HepG2 (cell line): ENCODE results near the gene BLID. TPM values are rescaled to one million over a fixed set of nuclear protein-coding genes. Genes with fewer than 3 reads are reported as not detected.

Experiments used
- BHLHE40 ChIP-seq: IDR thresholded peaks from 2 replicates; pipeline ENCODE4 v1.6.1; 2011; ENCODE audit warnings: low read length, improper control_type of control experiment
- DPF2 ChIP-seq: sonication (generic); formaldehyde crosslinking; IDR thresholded peaks from 2 replicates; pipeline ENCODE4 v1.4.0; 2020; ENCODE audit warnings: mild to moderate bottlenecking, low read depth, missing genetic modification reagents, borderline replicate concordance
- HIVEP1 ChIP-seq: sonication (generic); formaldehyde crosslinking; IDR thresholded peaks from 2 replicates; pipeline ENCODE4 v1.4.0; 2020; ENCODE audit warnings: mild to moderate bottlenecking, missing genetic modification reagents
- JDP2 ChIP-seq: sonication (generic); formaldehyde crosslinking; IDR thresholded peaks from 2 replicates; pipeline ENCODE4 v1.8.1; 2022; ENCODE audit warnings: missing genetic modification reagents, borderline replicate concordance
- MXI1 ChIP-seq: IDR thresholded peaks from 3 replicates; pipeline ENCODE4 v1.6.1; 2012; ENCODE audit warnings: low read depth, low read length, inconsistent platforms, borderline replicate concordance
- NFRKB ChIP-seq: fragments of 450-650 bp; IDR thresholded peaks from 2 replicates; pipeline ENCODE4 v1.6.1; 2017
- NR3C1 ChIP-seq: sonication (generic); formaldehyde crosslinking; IDR thresholded peaks from 2 replicates; pipeline ENCODE4 v1.4.0; 2020; ENCODE audit warnings: missing genetic modification reagents
- RFXAP ChIP-seq: sonication (generic); formaldehyde crosslinking; IDR thresholded peaks from 2 replicates; pipeline ENCODE4 v1.4.0; 2020; ENCODE audit warnings: missing genetic modification reagents, borderline replicate concordance
- SRSF1 ChIP-seq: fragments of 200-400 bp; formaldehyde crosslinking; optimal IDR thresholded peaks from 2 replicates; pipeline ENCODE3; 2017; ENCODE audit warnings: mild to moderate bottlenecking, low read depth, low read length, moderate library complexity
- ZNF367 ChIP-seq: sonication (generic); formaldehyde crosslinking; IDR thresholded peaks from 2 replicates; pipeline ENCODE4 v1.4.0; 2020; ENCODE audit warnings: missing genetic modification reagents, borderline replicate concordance
- ZNF550 ChIP-seq: sonication (generic); formaldehyde crosslinking; IDR thresholded peaks from 2 replicates; pipeline ENCODE4 v1.4.0; 2020; ENCODE audit warnings: mild to moderate bottlenecking, missing genetic modification reagents, borderline replicate concordance
- ZNF841 ChIP-seq: sonication (generic); formaldehyde crosslinking; IDR thresholded peaks from 2 replicates; pipeline ENCODE4 v1.8.1; 2023; ENCODE audit warnings: missing genetic modification reagents, borderline replicate concordance
- ZSCAN20 ChIP-seq: sonication (generic); formaldehyde crosslinking; IDR thresholded peaks from 2 replicates; pipeline ENCODE4 v1.4.0; 2020; ENCODE audit warnings: missing genetic modification reagents, mild to moderate bottlenecking, borderline replicate concordance
- polyA plus RNA-seq, 8 experiments: library from polyadenylated mRNA; depleted of rRNA in 3 of 8; stranded (reverse) in 7 of 8; unstranded in 1 of 8; fragments of >200 nt; fragmentation: Illumina TruSeq in 4 of 8; extraction: Trizol in 4 of 8; gene quantifications; 2 replicates each; pipeline versions ENCODE4 v1.2.1 to v1.2.3, GENCODE V29; 2011 to 2016; ENCODE audit warnings: low read depth in 4 of 8, missing spikeins in 1 of 8, mixed read lengths in 1 of 8; ENCODE audit not compliant: insufficient read depth in 1 of 8
- total RNA-seq, 5 experiments: library from RNA; depleted of rRNA; stranded (reverse); fragments of >200 nt; fragmentation: Illumina TruSeq; extraction: Trizol; gene quantifications; 2 replicates each; pipeline ENCODE4 v1.2.3, GENCODE V29; 2016; ENCODE audit warnings: low read depth in 1 of 5
- TF ChIP-seq, protein P1 (sequence below): sonication (generic); formaldehyde crosslinking; IDR thresholded peaks from 2 replicates; pipeline ENCODE4 v1.4.0; 2020; ENCODE audit warnings: missing genetic modification reagents, borderline replicate concordance
- TF ChIP-seq, protein P2 (sequence below): sonication (generic); formaldehyde crosslinking; IDR thresholded peaks from 2 replicates; pipeline ENCODE4 v1.5.0; 2020; ENCODE audit warnings: mild to moderate bottlenecking, missing genetic modification reagents
- TF ChIP-seq, protein P3 (sequence below): sonication (generic); formaldehyde crosslinking; IDR thresholded peaks from 2 replicates; pipeline ENCODE4 v1.5.1; 2020; ENCODE audit warnings: mild to moderate bottlenecking, missing genetic modification reagents, moderate library complexity

BLID gene
- total and polyA plus RNA-seq, 2 of the 13 experiments (the other 11 are each of a cell fraction or from before 2014, with no cell fraction given): not detected

DNA sequence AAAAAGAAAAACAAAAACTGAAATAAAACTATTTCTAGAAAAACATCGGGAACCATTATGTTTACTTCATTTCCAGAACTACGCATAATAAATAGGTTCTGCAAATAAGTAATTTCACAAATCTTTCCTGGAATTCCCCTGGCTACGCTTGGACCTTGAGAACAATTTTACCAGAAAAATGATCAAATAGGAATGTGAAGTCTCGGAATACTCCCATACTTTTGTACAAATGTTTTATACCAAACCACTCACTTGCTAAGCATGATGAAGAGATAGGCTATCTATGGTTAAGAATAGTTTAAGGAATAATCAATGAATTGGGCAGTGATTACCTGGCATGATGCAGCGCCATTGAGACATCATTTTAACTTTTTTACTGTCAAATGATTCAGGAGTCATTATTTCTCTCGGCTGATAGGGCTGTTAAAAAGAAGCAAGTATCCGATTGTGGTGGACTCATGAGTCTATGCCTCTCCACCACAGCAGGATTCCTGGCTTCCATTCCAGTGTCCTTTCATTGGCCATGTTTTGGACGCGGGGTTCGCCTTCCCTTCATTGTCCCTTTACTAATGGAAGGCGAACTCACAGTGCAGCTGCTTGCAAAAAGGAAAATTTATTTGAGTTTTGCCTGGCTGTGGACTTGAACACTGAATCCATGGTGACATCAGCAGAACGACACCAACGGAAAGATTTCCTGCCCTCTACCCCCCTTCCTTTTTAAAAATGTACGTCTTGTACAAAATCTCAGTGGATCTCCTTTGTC, 39.9 kb upstream of the BLID start (continued):
- TF ChIP-seq, protein P1, sequence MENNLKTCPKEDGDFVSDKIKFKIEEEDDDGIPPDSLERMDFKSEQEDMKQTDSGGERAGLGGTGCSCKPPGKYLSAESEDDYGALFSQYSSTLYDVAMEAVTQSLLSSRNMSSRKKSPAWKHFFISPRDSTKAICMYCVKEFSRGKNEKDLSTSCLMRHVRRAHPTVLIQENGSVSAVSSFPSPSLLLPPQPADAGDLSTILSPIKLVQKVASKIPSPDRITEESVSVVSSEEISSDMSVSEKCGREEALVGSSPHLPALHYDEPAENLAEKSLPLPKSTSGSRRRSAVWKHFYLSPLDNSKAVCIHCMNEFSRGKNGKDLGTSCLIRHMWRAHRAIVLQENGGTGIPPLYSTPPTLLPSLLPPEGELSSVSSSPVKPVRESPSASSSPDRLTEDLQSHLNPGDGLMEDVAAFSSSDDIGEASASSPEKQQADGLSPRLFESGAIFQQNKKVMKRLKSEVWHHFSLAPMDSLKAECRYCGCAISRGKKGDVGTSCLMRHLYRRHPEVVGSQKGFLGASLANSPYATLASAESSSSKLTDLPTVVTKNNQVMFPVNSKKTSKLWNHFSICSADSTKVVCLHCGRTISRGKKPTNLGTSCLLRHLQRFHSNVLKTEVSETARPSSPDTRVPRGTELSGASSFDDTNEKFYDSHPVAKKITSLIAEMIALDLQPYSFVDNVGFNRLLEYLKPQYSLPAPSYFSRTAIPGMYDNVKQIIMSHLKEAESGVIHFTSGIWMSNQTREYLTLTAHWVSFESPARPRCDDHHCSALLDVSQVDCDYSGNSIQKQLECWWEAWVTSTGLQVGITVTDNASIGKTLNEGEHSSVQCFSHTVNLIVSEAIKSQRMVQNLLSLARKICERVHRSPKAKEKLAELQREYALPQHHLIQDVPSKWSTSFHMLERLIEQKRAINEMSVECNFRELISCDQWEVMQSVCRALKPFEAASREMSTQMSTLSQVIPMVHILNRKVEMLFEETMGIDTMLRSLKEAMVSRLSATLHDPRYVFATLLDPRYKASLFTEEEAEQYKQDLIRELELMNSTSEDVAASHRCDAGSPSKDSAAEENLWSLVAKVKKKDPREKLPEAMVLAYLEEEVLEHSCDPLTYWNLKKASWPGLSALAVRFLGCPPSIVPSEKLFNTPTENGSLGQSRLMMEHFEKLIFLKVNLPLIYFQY (CRISPR knock-in tag): no peak
- TF ChIP-seq HIVEP1 (CRISPR knock-in tag): no peak
- no peak for TF ChIP-seq NFRKB
- TF ChIP-seq BHLHE40: no peak
- TF ChIP-seq ZNF367 (CRISPR knock-in tag): no peak
- TF ChIP-seq NR3C1: no peak
- TF ChIP-seq, protein P2, sequence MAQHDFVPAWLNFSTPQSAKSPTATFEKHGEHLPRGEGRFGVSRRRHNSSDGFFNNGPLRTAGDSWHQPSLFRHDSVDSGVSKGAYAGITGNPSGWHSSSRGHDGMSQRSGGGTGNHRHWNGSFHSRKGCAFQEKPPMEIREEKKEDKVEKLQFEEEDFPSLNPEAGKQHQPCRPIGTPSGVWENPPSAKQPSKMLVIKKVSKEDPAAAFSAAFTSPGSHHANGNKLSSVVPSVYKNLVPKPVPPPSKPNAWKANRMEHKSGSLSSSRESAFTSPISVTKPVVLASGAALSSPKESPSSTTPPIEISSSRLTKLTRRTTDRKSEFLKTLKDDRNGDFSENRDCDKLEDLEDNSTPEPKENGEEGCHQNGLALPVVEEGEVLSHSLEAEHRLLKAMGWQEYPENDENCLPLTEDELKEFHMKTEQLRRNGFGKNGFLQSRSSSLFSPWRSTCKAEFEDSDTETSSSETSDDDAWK (CRISPR knock-in tag): no peak
- TF ChIP-seq SRSF1: no peak
- no peak for TF ChIP-seq JDP2 (CRISPR knock-in tag)
- TF ChIP-seq DPF2 (CRISPR knock-in tag): no peak
- TF ChIP-seq ZSCAN20 (CRISPR knock-in tag): no peak
- TF ChIP-seq, protein P3, sequence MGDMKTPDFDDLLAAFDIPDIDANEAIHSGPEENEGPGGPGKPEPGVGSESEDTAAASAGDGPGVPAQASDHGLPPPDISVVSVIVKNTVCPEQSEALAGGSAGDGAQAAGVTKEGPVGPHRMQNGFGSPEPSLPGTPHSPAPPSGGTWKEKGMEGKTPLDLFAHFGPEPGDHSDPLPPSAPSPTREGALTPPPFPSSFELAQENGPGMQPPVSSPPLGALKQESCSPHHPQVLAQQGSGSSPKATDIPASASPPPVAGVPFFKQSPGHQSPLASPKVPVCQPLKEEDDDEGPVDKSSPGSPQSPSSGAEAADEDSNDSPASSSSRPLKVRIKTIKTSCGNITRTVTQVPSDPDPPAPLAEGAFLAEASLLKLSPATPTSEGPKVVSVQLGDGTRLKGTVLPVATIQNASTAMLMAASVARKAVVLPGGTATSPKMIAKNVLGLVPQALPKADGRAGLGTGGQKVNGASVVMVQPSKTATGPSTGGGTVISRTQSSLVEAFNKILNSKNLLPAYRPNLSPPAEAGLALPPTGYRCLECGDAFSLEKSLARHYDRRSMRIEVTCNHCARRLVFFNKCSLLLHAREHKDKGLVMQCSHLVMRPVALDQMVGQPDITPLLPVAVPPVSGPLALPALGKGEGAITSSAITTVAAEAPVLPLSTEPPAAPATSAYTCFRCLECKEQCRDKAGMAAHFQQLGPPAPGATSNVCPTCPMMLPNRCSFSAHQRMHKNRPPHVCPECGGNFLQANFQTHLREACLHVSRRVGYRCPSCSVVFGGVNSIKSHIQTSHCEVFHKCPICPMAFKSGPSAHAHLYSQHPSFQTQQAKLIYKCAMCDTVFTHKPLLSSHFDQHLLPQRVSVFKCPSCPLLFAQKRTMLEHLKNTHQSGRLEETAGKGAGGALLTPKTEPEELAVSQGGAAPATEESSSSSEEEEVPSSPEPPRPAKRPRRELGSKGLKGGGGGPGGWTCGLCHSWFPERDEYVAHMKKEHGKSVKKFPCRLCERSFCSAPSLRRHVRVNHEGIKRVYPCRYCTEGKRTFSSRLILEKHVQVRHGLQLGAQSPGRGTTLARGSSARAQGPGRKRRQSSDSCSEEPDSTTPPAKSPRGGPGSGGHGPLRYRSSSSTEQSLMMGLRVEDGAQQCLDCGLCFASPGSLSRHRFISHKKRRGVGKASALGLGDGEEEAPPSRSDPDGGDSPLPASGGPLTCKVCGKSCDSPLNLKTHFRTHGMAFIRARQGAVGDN (CRISPR knock-in tag): no peak
- no peak for TF ChIP-seq RFXAP (CRISPR knock-in tag)
- no peak for TF ChIP-seq ZNF550 (CRISPR knock-in tag)
- TF ChIP-seq ZNF841 (CRISPR knock-in tag): no peak
- no peak for TF ChIP-seq MXI1
